LNCAP (cell line): ENCODE data around the gene PLBD2.

Experiments
- TF ChIP-seq, protein P1 (sequence below): fragments of 450-650 bp; IDR thresholded peaks from 2 replicates; pipeline ENCODE4 v1.5.1; 2017; ENCODE audit warnings: mild to moderate bottlenecking

Gene PLBD2

DNA sequence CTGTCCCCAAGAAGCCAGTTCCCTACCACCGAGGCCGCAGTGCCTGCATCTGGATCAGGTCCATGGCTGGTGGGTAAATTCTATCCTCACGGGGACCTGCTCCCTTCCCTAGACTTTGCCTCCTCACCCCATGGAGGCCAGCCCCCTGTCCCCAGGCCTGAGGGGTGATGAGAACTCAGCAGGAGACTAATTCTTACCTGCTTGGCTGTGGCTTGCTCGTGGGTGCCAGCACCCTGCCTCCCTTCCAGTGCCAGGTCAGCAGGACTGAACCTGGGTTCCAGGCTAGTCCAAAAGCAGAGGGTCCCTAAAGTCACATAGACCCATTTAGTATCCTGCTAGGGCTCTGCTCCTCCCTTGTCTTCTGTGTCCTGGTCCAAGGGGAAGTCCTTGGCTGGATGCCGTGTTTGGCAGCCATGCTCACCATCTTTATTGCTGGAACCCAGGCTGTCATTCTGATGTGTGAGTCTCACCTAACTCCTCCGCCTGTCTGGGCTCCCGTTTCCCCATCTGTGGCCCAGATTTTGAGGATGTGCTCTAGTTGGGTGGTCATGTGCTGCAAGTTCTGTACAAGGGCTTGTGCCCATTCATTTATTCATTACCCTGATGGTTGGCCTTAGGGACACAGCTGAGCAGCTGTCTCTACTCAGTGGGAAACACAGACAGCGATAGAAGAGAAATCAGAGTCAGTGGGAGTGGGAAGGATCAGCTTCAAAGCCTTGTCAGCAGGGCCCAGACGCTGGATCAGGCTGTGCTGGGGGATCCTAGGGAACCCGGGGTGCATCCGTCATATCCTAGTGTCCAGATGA, 949 bp downstream of the PLBD2 start:
- TF ChIP-seq, protein P1, sequence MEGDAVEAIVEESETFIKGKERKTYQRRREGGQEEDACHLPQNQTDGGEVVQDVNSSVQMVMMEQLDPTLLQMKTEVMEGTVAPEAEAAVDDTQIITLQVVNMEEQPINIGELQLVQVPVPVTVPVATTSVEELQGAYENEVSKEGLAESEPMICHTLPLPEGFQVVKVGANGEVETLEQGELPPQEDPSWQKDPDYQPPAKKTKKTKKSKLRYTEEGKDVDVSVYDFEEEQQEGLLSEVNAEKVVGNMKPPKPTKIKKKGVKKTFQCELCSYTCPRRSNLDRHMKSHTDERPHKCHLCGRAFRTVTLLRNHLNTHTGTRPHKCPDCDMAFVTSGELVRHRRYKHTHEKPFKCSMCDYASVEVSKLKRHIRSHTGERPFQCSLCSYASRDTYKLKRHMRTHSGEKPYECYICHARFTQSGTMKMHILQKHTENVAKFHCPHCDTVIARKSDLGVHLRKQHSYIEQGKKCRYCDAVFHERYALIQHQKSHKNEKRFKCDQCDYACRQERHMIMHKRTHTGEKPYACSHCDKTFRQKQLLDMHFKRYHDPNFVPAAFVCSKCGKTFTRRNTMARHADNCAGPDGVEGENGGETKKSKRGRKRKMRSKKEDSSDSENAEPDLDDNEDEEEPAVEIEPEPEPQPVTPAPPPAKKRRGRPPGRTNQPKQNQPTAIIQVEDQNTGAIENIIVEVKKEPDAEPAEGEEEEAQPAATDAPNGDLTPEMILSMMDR, result no peak

DNA sequence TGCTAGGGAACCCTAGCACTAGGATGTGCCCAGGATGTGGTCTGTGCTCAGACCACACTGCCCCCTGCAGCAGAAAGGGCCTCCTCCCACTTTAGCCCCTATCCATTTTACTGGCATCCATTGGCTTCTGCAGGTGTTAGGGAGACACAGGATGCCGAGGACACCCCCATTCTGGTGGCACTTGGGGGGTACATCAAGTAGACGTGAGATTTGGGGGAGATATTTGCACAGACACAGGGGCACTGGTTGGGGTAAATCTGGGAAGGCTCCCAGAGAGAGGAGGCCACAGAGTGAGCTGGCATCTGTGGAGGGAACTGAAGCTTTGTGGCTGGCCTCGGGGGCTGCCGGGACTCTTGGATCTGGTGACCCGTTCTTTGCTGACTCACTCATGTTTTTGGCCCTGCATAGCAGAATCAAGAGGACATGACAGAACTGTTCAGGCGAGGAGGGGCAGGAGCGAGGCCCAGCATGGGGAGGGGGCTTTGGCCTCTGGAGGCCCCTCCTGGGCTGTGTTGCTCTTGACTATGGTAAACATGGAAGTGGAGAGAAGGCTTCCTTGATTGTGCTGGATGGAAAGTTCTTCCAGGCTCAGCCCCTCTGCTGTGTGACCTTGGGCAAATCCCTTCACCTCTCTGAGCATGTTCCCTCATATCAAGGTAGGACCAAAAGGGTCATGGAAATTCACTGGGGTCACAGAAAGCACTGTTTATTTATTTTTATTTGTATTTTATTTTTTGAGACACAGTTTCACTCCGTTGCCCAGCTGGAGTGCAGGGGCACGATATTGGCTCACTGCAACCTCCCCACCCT, 1.8 kb downstream of the PLBD2 start:
- TF ChIP-seq, protein P1, result no peak

DNA sequence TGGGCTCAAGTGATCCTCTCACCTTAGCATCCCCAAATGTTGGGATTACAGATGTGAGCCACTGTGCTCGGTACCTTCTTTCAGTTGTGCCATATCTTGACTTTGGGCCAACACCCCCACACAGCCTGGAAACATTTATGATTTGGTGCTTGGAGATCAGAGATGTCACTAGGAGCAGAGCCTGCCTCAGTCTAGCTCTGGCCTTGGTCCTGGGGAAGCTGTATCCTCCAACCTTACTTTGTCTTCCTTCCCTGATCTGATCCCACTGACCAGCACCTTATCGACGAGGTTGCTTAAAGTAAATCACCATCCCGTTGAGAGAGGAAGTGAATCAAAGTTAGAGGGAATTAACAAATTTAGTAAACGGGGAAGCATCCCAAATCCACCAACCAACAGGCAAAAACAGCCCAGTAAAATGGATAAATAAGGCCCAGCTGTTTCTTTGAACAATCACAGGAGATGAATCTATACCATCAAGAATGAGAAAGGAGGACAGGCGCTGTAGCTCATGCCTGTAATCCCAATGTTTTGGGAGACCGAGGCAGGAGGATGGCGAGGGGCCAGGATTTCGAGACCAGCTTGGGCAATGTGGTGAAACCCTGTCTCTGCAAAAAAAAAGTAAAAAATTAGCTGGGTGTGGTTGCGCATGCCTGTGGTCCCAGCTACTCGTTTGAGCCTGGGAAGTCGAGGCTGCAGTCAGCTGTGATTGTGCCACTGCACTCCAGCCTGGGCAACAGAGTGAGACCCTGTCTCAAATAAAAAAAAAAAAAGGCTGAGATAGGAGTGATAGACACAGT, 3.4 kb downstream of the PLBD2 start:
- TF ChIP-seq, protein P1, result no peak

DNA sequence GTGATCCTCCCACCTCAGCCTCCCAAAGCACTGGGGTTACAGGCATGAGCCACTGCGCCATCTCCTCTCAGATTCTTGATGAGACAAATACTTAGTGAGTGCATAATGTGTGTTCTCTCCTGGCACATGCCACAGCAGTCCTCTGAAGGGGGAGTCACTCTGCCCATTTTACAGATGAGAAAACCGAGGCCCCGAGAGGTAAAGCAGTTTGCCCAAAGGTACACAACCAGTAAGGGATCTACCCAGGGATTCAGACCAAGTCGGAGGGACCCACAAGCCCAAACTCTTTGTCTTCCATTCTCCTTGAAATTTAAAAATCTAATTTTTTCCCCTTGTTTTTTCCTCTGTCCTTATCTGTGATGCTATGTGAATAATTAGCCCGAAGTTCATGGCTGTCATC, 6.3 kb downstream of the PLBD2 start:
- TF ChIP-seq, protein P1, result no peak

DNA sequence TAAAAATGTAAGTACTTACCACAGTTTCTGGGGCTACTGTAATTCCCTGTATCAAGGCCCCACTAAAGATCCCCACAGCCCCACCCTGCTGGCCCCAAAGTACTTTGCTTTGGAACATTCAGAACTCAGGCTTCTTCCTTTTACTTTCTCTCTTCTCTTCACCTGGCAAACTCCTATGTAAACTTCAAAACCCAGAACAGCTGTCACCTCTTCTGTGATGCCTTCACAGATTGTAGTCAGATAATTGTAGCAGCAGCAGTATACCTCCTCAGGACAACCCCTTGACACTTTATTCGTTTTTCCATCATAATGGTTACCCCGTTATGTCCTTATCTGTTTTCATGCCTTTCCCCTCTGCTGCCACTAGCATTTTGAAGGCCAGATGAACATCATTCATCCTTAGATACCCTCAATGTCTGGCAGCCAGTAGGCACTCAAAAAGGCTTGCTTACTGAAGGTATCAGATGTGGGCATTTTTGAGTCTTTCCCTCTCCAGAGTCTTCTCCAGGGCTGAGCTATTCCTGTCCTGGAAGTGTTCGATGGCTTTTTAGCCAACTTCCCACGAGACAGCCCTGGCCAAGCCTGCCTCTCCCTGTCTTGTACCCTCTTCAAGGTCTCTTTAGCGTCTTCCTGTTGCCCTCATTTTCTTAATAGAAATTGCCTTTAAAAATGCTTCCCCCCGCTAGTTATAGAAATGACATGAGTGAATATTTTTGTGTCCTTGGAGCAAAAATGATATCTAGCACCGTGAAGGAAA, 7.4 kb downstream of the PLBD2 start:
- TF ChIP-seq, protein P1, result no peak

DNA sequence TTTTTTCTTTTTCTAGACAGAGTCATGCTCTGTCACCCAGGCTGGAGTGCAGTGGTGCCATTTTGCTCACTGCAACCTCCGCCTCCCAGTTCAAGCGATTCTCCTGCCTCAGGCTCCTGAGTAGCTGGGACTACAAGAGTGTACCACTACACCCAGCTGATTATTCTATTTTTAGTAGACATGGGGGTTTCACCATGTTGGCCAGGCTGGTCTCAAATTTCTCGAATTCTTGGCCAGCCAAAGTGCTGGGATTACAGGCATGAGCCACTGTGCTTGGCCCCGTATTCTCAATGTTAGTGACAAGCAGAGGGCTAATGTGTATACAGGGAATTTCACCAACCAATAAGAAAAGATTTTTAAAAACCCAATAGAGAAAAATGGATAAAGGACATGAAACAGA, 8.4 kb downstream of the PLBD2 start:
- TF ChIP-seq, protein P1, result no peak

DNA sequence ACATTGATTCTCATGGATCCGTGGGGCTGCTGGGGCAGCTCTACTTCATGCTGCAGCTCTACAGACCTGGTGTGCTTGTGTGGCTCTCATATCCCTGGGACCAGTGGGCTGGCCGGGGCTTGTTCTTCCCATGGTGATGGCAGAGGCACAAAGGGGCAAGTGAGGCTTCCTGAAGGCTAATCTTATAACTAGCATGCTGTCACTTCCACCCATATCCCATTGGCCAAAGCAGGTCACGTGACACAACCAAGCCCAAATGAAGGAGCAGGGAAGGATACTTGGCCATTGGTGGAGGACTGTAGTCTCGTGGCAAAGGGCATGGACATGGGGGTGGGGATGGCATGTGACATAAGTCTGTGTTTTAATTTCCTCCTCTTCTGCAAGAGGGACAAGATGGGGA, 9.9 kb downstream of the PLBD2 start:
- TF ChIP-seq, protein P1, result no peak
